ENCODE measurements around the gene NAALADL2. TPM values are rescaled to one million over a fixed set of nuclear protein-coding genes. Genes with fewer than 3 reads are reported as not detected.
"Not testable (repeated sequence)": the region's sequence is repeated elsewhere in the genome, so short reads cannot be mapped to it uniquely, and the experiment has no call there.

Gene NAALADL2
- total RNA-seq, 1 donor from 2014 or later: 12.5 TPM

- DNase-seq (ENCODE audit: extremely low spot score in 2 of 2): no peak
- Histone ChIP-seq H3K4me3 (no peak overlapping the region), H3K9me3 (no peaks in the 10 kb centered on the region), H3K36me3 (no peaks in the 10 kb centered on the region), H3K27me3 (no peaks in the 10 kb centered on the region), H3K27ac (no peak overlapping the region), H3K4me1 (no peaks in the 10 kb centered on the region)
- intact Hi-C loops (cut with DNase I): no loop called here
- TF ChIP-seq POLR2A (IDR thresholded peaks at IDR 0.05) (no peak), POLR2AphosphoS5 (IDR thresholded peaks at IDR 0.05; ENCODE audit: insufficient read depth in 1 of 2, low read depth in 1 of 2) (no peak), CTCF (IDR thresholded peaks at IDR 0.05) (no peak)
These were observed 946.7 kb downstream of the NAALADL2 start for GRCh38 chr3:175805825-175806224.

GRCh38 chr3:175807175-175807574 is 948.0 kb downstream of the NAALADL2 start:
- no peaks in the 10 kb centered on the region for H3K27me3 ChIP-seq
- TF ChIP-seq POLR2A (IDR thresholded peaks at IDR 0.05) (no peak), POLR2AphosphoS5 (IDR thresholded peaks at IDR 0.05; ENCODE audit: insufficient read depth in 1 of 2, low read depth in 1 of 2) (no peak), CTCF (IDR thresholded peaks at IDR 0.05) (no peak)
- H3K4me1 ChIP-seq: no peaks in the 10 kb centered on the region
- H3K9me3 ChIP-seq: no peaks in the 10 kb centered on the region
- no peaks in the 10 kb centered on the region for H3K36me3 ChIP-seq
- no peak overlapping the region for H3K4me3 ChIP-seq
- DNase-seq (ENCODE audit: extremely low spot score in 2 of 2): no peak
- intact Hi-C loops (cut with DNase I): no loop called here
- no peak overlapping the region for H3K27ac ChIP-seq

- H3K27me3 ChIP-seq: no peaks in the 10 kb centered on the region
- no peaks in the 10 kb centered on the region for H3K9me3 ChIP-seq
- TF ChIP-seq POLR2AphosphoS5 (IDR thresholded peaks at IDR 0.05; ENCODE audit: insufficient read depth in 1 of 2, low read depth in 1 of 2) (no peak), POLR2A (IDR thresholded peaks at IDR 0.05) (no peak)
- intact Hi-C loops (cut with DNase I): no loop called here
- no peak overlapping the region for H3K27ac ChIP-seq
- no peak overlapping the region for H3K4me3 ChIP-seq
- no peak for DNase-seq (ENCODE audit: extremely low spot score in 2 of 2)
- H3K36me3 ChIP-seq: no peaks in the 10 kb centered on the region
- no peaks in the 10 kb centered on the region for H3K4me1 ChIP-seq
These were observed 959.8 kb downstream of the NAALADL2 start for GRCh38 chr3:175818811-175819464.

GRCh38 chr3:175822766-175823491 is 963.8 kb downstream of the NAALADL2 start:
- H3K27ac ChIP-seq; H3K4me3 ChIP-seq; H3K9me3 ChIP-seq; H3K36me3 ChIP-seq; DNase-seq (ENCODE audit: extremely low spot score in 2 of 2); H3K4me1 ChIP-seq; H3K27me3 ChIP-seq; intact Hi-C loops (cut with DNase I): not testable (repeated sequence)

GRCh38 chr3:175825016-175825580 is 966.0 kb downstream of the NAALADL2 start:
- H3K4me3 ChIP-seq; H3K9me3 ChIP-seq; H3K27me3 ChIP-seq; DNase-seq (ENCODE audit: extremely low spot score in 2 of 2); H3K4me1 ChIP-seq; H3K27ac ChIP-seq; intact Hi-C loops (cut with DNase I); H3K36me3 ChIP-seq: not testable (repeated sequence)

GRCh38 chr3:175826759-175827158 is 967.6 kb downstream of the NAALADL2 start:
- no peak overlapping the region for H3K4me3 ChIP-seq
- H3K27me3 ChIP-seq: no peaks in the 10 kb centered on the region
- intact Hi-C loops (cut with DNase I): no loop called here
- H3K9me3 ChIP-seq: no peaks in the 10 kb centered on the region
- H3K4me1 ChIP-seq: no peaks in the 10 kb centered on the region
- DNase-seq (ENCODE audit: extremely low spot score in 2 of 2): no peak
- TF ChIP-seq POLR2AphosphoS5 (IDR thresholded peaks at IDR 0.05; ENCODE audit: insufficient read depth in 1 of 2, low read depth in 1 of 2) (no peak), POLR2A (IDR thresholded peaks at IDR 0.05) (no peak), CTCF (IDR thresholded peaks at IDR 0.05) (no peak)
- no peak overlapping the region for H3K27ac ChIP-seq
- no peaks in the 10 kb centered on the region for H3K36me3 ChIP-seq

GRCh38 chr3:175829809-175830208 is 970.7 kb downstream of the NAALADL2 start:
- H3K9me3 ChIP-seq; DNase-seq (ENCODE audit: extremely low spot score in 2 of 2); H3K36me3 ChIP-seq; intact Hi-C loops (cut with DNase I); H3K27ac ChIP-seq; H3K4me1 ChIP-seq; H3K27me3 ChIP-seq; H3K4me3 ChIP-seq: not testable (repeated sequence)

GRCh38 chr3:175835763-175836162 is 976.6 kb downstream of the NAALADL2 start:
- H3K27ac ChIP-seq; H3K36me3 ChIP-seq; H3K4me1 ChIP-seq; H3K9me3 ChIP-seq; H3K27me3 ChIP-seq; H3K4me3 ChIP-seq; intact Hi-C loops (cut with DNase I); DNase-seq (ENCODE audit: extremely low spot score in 2 of 2): not testable (repeated sequence)

Measured in vagina (tissue), 2 donors.